ENCODE results near the gene ANKRD36C.
"Not testable (repeated sequence)": the region's sequence is repeated elsewhere in the genome, so short reads cannot be mapped to it uniquely, and the experiment has no call there.

The ANKRD36C gene

GRCh38 chr2:95796249-95797099 lies 195.2 kb downstream of the ANKRD36C start:
- not testable (repeated sequence) for DNase-seq (ENCODE audit: low spot score)

DNA sequence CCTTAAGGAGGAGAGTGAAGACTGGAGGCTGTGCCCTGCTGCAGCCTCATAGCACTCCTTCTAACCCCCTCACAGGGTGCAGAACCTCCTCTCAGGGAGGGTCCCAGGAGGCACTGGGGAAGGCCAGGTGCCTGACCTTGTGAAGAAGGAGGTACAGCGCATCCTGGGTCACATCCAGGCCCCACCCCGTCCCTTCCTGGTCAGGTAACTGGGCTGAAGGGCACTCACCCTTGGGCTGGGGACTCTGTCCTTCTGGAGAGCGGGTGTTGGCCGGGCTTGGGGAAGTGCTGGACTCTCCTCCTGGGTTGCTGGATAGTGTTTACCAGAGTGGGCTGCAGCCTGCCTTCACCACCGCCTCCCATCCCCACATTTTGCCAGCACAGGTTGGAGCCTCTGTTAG lies 197.7 kb downstream of the ANKRD36C start:
- DNase-seq (ENCODE audit: low spot score): not testable (repeated sequence)

GRCh38 chr2:95790180-95790579 lies 201.4 kb downstream of the ANKRD36C start:
- DNase-seq (ENCODE audit: low spot score): not testable (repeated sequence)

GRCh38 chr2:95789385-95789784 lies 202.2 kb downstream of the ANKRD36C start:
- DNase-seq (ENCODE audit: low spot score): not testable (repeated sequence)

DNA sequence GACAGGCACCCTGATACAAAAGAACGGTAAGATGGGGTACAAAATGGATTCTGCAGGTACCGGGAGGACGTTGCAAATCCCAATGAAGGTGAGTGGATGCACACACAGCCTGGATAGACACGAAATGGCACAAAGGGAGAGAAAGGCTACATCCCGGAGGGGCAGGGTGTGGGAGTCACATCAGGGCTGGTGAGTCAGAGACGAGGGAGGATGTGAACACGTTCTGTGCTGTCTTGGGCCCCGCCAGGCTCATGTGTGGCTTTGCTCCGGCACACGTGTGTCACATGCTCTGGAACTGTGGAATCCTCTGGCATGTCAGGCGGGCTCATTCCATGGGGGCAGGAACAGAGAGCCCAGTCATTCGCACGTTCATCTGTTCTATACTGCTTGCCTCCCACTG lies 203.0 kb downstream of the ANKRD36C start:
- not testable (repeated sequence) for DNase-seq (ENCODE audit: low spot score)
